M059J (cell line): Measurements from ENCODE around the gene MAGEB3. TPM values are rescaled to one million over a fixed set of nuclear protein-coding genes. Genes with fewer than 3 reads are reported as not detected.
A peak's percentile ranks its signal among the peaks of the same experiment; 100 is the strongest.

ENCODE experiments used
- DNase-seq: peaks from one replicate; pipeline ENCODE4 v3.0.0-alpha.2; 2012; ENCODE audit warnings: low read depth
- total RNA-seq: library from RNA; depleted of rRNA; stranded (reverse); fragments of >200 nt; shearing (Covaris generic); gene quantifications from 2 replicates; pipeline ENCODE4 v1.2.3, GENCODE V29; 2014; rRNA removed

The MAGEB3 gene
- total RNA-seq, 1 experiment from 2014 or later = 0.07 TPM

DNA sequence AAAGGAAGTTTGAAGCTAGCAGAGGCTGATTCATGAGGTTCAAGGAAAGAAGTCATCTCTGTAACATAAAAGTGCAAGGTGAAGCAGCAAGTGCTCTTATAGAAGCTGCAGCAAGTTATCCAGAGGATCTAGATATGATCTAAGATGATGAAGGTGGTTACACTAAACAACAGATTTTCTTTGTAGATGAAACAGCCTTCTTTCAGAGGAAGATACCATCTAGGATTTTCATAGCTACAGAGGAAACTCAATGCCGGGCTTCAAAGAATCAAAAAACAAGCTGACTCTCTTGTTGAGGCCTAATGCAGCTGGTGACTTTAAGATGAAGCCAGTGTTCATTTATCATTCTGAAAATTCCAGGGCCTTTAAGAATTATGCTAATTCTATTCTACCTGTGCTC lies 50.0 kb downstream of the MAGEB3 start:
- no peak for DNase-seq

DNA sequence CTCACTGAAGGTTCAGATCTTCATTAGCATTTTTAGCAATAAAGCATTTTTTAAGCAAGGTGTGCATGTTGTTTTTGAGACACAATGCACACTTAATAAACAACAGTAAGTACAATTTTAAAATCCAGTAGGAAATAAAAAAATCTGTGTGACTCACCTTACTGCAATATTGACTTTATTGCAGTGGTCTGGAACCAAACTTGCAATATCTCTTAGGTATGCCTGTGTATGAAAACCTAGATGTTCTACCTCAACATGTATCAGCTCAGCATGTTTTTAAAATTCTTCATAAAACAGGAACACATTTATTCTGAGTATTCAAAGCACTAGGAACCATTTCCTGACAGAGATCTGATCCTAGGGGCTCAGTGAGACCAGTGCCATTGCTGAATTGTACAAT lies 52.1 kb downstream of the MAGEB3 start:
- DNase-seq = no peak

DNA sequence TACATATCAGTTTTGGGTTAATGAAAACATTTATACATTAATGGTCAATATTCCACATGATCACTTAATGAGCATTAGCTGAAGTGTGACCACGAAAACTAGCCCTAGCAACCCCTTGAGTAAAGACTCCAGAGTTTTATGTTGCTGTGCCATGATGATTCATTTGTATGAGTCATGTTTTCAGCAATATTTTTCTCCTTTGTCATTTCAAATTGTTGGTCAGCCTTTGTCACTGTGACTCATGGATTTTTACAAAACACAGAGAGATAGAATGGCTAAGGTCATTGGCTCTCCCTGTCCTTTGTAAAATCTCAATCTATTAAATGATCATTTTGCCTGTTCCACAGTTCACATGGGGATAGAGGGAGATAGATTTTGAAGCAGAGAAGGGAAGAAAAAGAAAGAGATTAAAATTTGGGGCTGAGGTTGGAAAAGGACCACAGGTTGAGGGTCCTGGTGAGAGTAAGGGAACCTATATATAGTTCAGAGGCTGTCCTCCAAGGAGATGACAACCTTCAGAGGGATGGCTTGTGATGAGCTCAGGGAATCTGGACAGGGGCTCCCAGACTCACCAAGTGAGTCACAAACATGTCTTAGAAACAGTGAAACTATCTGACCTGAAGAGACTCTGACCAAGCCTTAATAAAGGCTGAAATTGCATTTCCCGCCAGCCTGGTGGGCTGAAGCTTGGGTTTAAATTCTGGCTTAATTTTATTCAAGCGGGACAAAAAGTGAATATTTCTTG lies 53.2 kb downstream of the MAGEB3 start:
- DNase-seq = peak; percentile 97

Other genes with a start within 250 kb of the MAGEB3 start
- gene MAGEB2, start 15.1 kb upstream of the MAGEB3 start, total RNA-seq = 0.12 and 0.22 TPM in 2 replicates
- not detected in 2 replicates for gene MAGEB4, start 11.3 kb downstream of the MAGEB3 start, total RNA-seq
- gene MAGEB1, start 16.5 kb downstream of the MAGEB3 start, total RNA-seq = not detected in 2 replicates
- gene NR0B1, start 78.7 kb downstream of the MAGEB3 start, total RNA-seq = not detected in 2 replicates